Regular cardiac myocyte (primary cell): Measurements from ENCODE around the gene CEP128. TPM values are rescaled to one million over a fixed set of nuclear protein-coding genes. Genes with fewer than 3 reads are reported as not detected.

Experiments
- total RNA-seq: library from RNA; depleted of rRNA; stranded (reverse); fragments of >200 nt; gene quantifications from 2 replicates; pipeline ENCODE4 v1.2.3, GENCODE V29; 2014

CEP128 gene
- total RNA-seq: 10.2 and 11.8 TPM in 2 replicates

GRCh38 chr14:80941241-80942185 lies at the start of gene CEP128:
Gene CEP128, minus strand, starts transcription at chr14:80941738.

DNA sequence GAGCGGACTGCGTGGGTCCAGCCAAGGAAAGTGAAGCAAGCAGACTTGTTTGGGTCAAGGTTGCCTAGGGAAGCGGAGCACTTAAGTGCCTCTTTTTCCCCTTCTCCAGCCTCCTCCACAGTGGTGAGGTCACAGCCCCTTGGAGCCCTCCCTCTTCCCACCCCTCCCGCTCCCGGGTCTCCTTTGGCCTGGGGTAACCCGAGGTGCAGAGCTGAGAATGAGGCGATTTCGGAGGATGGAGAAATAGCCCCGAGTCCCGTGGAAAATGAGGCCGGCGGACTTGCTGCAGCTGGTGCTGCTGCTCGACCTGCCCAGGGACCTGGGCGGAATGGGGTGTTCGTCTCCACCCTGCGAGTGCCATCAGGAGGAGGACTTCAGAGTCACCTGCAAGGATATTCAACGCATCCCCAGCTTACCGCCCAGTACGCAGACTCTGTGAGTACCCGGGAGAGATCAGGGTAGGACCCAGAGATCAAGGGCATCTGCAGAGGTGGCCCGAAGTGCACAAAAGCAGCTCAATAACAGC lies 13.9 kb upstream of the CEP128 start, which contains the start of gene TSHR:
Gene TSHR, plus strand, starts transcription at position 206 of the 526 bp plus-strand sequence. Its CDS starts 60 bp downstream, at position 266.

Other genes with a start within 250 kb of the CEP128 start
- not detected in 2 replicates for gene TSHR, start 13.9 kb upstream of the CEP128 start, total RNA-seq